SK-N-MC (cell line): Measurements from ENCODE around the gene C1QTNF8.

Experiments used
- DNase-seq: peaks from one replicate; pipeline ENCODE4 v3.0.0-alpha.2; 2011; ENCODE audit warnings: low read depth, low spot score
- H3K27ac ChIP-seq: fragments of 200-600 bp; sonication (generic); 2 replicates; pipeline ENCODE4 v1.5.1; 2016; ENCODE audit warnings: mixed run types
- H3K36me3 ChIP-seq: fragments of 200-600 bp; sonication (generic); 2 replicates; pipeline ENCODE4 v1.6.1; 2017; ENCODE audit warnings: antibody characterized with exemption, low read length, mixed read lengths; ENCODE audit not compliant: insufficient read depth
- H3K4me3 ChIP-seq: fragments of 200-600 bp; sonication (generic); 2 replicates; pipeline ENCODE4 v1.5.1; 2016
- H3K9ac ChIP-seq: fragments of 200-600 bp; sonication (generic); 2 replicates; pipeline ENCODE4 v1.8.0; 2017; ENCODE audit warnings: mixed run types, mixed read lengths; ENCODE audit not compliant: insufficient read length
- H3K9me3 ChIP-seq: fragments of 200-600 bp; sonication (generic); 2 replicates; pipeline ENCODE4 v1.6.1; 2017; ENCODE audit warnings: low read depth, mild to moderate bottlenecking, antibody characterized with exemption, low read length, moderate library complexity, mixed read lengths
- EZH2 ChIP-seq: fragments of 200-600 bp; sonication (generic); IDR thresholded peaks from one replicate; pipeline ENCODE4 v1.6.1; 2017; ENCODE audit warnings: antibody characterized with exemption
- FOXP2 ChIP-seq: optimal IDR thresholded peaks from 2 replicates; pipeline ENCODE3; 2011; ENCODE audit warnings: mild to moderate bottlenecking, moderate library complexity; ENCODE audit not compliant: insufficient read depth; ENCODE audit errors: extremely low read length, control extremely low read depth
- POLR2AphosphoS5 ChIP-seq: IDR thresholded peaks from 2 replicates; pipeline ENCODE4 v1.6.1; 2012; ENCODE audit warnings: mild to moderate bottlenecking, low read depth, low read length, borderline replicate concordance

C1QTNF8 gene

GRCh38 chr16:1073262-1073558 is 22.8 kb downstream of the C1QTNF8 start:
- TF ChIP-seq FOXP2 (no peak), POLR2AphosphoS5 (no peak), EZH2 (no peak)
- Histone ChIP-seq H3K27ac (no peak overlapping the region), H3K36me3 (no peaks in the 10 kb centered on the region), H3K9me3 (no peaks in the 10 kb centered on the region), H3K9ac (no peak overlapping the region), H3K4me3 (no peak overlapping the region)
- no peak for DNase-seq

- TF ChIP-seq POLR2AphosphoS5 = no peak
- no peak for TF ChIP-seq FOXP2
- no peak for TF ChIP-seq EZH2
- Histone ChIP-seq H3K9ac (no peak within 1 kb of the TSS), H3K4me3 (no peak within 1 kb of the TSS), H3K36me3 (no peaks in the 10 kb centered on the region), H3K27ac (no peak within 1 kb of the TSS), H3K9me3 (no peaks in the 10 kb centered on the region)
- no peak for DNase-seq
Observed at GRCh38 chr16:1072526-1073261, 23.4 kb downstream of the C1QTNF8 start, which contains the start of gene SSTR5. Gene SSTR5 (plus strand): TSS chr16:1072747. CDS start chr16:1078869, 6,122 bp downstream.

- H3K36me3 ChIP-seq = no peaks in the 10 kb centered on the region
- H3K27ac ChIP-seq = no peak overlapping the region
- no peak for DNase-seq
- no peak overlapping the region for H3K4me3 ChIP-seq
- TF ChIP-seq FOXP2 = no peak
- TF ChIP-seq EZH2 = no peak
- no peak for TF ChIP-seq POLR2AphosphoS5
- H3K9me3 ChIP-seq = no peaks in the 10 kb centered on the region
- H3K9ac ChIP-seq = no peak overlapping the region
Observed at GRCh38 chr16:1071561-1072225, 24.4 kb downstream of the C1QTNF8 start.

- no peak overlapping the region for H3K4me3 ChIP-seq
- TF ChIP-seq POLR2AphosphoS5 (no peak), FOXP2 (no peak), EZH2 (no peak)
- H3K36me3 ChIP-seq = no peaks in the 10 kb centered on the region
- H3K9ac ChIP-seq = no peak overlapping the region
- H3K9me3 ChIP-seq = no peaks in the 10 kb centered on the region
- H3K27ac ChIP-seq = no peak overlapping the region
- DNase-seq = no peak
Observed at GRCh38 chr16:1070864-1071408, 25.1 kb downstream of the C1QTNF8 start.

- no peak for DNase-seq
- no peak overlapping the region for H3K27ac ChIP-seq
- H3K9me3 ChIP-seq = no peaks in the 10 kb centered on the region
- TF ChIP-seq EZH2 = no peak
- no peak for TF ChIP-seq FOXP2
- TF ChIP-seq POLR2AphosphoS5 = no peak
- H3K9ac ChIP-seq = no peak overlapping the region
- H3K36me3 ChIP-seq = no peaks in the 10 kb centered on the region
- H3K4me3 ChIP-seq = no peak overlapping the region
Observed at GRCh38 chr16:1070084-1070863, 25.8 kb downstream of the C1QTNF8 start.

GRCh38 chr16:1069154-1069553 is 26.9 kb downstream of the C1QTNF8 start:
- Histone ChIP-seq H3K4me3 (no peak overlapping the region), H3K9me3 (no peaks in the 10 kb centered on the region), H3K36me3 (no peaks in the 10 kb centered on the region), H3K27ac (no peak overlapping the region), H3K9ac (no peak overlapping the region)
- no peak for DNase-seq
- TF ChIP-seq POLR2AphosphoS5 (no peak), EZH2 (no peak), FOXP2 (no peak)

GRCh38 chr16:1068451-1068850 is 27.6 kb downstream of the C1QTNF8 start:
- no peak for DNase-seq
- H3K9ac ChIP-seq = no peak overlapping the region
- H3K27ac ChIP-seq = no peak overlapping the region
- no peaks in the 10 kb centered on the region for H3K36me3 ChIP-seq
- no peak for TF ChIP-seq EZH2
- TF ChIP-seq FOXP2 = no peak
- no peaks in the 10 kb centered on the region for H3K9me3 ChIP-seq
- no peak overlapping the region for H3K4me3 ChIP-seq

GRCh38 chr16:1067629-1068028 is 28.4 kb downstream of the C1QTNF8 start:
- no peaks in the 10 kb centered on the region for H3K9me3 ChIP-seq
- DNase-seq = no peak
- H3K9ac ChIP-seq = no peak overlapping the region
- no peaks in the 10 kb centered on the region for H3K36me3 ChIP-seq
- no peak for TF ChIP-seq FOXP2
- TF ChIP-seq POLR2AphosphoS5 = no peak
- TF ChIP-seq EZH2 = no peak
- H3K4me3 ChIP-seq = no peak overlapping the region
- no peak overlapping the region for H3K27ac ChIP-seq
